ENCODE results near the gene TBX21.
A peak's percentile ranks its signal among the peaks of the same experiment; 100 is the strongest.

The TBX21 gene

DNA sequence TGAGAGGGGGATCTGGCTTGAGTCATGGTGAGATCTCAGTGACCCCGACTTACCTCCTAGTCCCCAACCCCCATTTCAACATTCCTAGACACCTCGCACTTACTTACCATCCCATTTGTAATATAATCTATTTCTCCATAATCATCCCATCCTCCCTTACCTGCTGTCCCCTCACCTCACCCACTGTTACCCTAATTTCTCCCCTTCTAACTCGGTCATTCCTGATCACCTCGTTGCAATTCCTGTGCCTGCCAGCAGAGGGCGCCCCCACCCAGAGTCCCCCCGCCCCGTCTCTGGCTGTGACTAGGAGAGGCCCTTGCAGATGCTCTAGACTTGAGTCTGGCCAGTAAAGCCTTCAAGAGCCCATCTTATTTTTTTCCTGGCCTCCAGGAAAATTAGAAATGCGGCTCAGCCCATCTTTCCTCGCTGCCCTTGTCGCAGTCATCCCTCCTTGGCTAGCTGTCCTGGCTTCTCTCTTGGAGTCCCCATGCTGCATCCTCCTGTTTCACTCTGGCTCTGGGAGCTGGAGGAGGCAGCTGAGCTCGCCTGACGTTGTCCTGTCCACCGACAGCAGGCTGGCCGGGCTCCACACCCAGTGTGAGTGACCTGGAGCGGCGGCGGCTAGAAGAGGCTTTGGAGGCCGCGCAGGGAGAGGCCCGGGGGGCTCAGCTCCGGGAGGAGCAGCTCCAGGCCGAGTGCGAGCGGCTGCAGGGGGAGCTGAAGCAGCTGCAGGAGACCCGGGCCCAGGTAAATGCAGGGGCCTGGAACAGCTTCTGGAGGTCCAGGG is 34.1 kb upstream of the TBX21 start:
- peak; percentile 30 to 50 for DNase-seq

DNA sequence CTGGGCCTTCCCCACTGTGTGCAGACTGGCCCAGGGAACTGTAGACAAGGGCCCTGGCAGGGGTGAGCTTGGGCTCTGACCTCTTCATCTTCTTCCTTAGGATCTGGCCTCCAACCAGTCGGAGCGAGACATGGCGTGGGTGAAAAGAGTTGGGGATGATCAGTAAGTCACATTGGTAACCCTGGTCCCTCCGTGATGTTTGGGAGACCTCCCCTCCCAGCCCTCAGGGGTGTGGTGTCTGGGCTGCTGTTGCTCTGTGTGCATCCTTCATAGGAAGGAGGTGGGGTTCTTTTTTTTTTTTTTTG is 33.5 kb upstream of the TBX21 start:
- no peak for DNase-seq

DNA sequence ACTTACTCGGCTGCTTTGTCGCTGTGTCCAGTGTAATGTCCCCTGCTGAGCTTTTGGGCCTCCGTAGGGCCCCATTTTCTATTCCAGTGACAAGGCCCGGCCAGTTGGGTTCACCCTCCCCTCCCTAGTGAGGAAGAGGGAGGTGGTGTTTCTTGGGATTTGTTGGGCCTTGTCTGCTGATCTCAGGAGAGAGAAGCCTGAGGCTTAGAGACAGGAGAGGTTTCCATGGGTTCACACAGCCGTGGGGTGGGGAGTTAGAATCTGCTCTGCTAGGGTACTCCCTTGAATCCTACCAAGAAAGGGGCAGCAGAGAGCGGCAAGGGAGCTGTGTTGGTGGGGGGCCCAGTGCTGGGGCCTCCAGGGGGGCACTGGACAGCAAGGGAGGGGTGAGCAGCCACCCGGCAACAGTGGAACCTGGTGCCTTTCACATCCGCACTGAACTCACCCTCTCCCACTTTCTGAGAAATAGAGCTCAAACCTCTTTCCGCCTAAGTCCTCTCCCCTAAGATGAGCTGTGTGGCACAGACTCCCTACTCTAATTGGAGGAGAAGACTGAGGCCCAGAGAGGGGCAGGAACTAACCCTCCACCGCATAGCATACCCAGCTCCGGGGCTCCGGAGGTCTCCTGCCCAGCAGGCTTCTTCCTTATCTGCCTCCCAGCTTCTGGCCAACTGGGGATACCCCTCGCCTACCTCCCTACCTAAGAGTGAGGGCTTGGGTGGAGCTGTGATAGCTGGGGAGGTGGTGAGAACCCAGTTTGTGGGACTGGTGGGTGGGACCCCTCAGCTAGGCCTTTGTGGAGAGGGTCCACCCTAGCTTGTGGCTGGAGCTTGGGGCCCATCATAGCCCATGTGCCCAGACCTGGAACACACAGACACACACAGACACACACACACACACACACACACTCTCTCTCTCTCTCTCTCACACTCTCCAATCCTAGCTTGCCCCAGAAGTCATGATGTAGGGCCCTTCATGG is 32.3 kb upstream of the TBX21 start:
- no peak for DNase-seq

DNA sequence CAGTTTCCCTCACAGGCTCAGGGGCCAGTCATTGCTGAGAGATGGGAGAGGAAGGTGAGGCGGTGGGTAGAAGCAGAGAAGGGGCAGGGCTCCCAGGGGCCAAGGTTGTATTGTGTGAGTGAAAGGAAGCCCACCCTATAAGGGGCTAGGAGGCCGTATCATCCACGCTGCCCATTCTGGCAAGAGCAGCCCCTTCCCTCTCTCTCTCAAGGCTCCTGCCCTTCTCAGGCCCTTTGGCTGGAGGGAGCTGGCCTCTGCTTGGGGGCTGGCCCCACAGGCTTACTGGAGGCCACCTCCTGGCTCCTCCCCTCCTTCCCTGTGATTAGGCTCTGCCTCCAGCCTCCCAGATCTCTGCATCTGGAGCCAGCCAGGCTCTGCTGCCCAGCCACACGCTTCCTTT is 31.4 kb upstream of the TBX21 start:
- no peak for DNase-seq

DNA sequence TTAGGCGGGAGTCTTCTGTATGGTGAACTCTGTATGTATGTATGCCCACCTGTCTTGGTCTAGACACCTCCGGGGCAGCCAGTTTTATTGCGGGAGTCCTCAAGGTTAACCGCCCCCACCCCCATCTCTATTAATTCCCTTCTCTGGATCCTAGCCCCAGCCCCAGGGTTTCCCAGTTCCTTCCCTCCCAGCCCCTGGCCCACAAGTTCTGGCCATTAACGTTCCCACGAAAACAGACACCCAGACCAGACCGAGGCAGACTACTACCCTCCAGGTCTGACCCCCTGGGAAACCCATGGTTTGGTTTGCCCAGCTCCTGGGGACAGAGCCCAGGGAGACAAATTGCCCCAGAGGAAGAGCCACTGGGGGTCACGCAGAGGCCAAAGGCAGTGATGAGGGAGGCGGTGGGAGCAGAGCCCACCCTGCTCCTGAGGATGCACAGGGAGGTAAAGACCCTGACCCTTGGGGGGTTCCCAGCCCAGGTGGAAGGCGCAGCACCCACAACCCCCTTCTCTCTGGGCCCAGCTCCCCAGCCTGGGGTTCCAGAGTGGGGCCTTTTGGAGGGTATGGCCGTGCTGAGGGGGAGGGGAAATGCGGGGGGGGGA is 30.5 kb upstream of the TBX21 start:
- DNase-seq: no peak

DNA sequence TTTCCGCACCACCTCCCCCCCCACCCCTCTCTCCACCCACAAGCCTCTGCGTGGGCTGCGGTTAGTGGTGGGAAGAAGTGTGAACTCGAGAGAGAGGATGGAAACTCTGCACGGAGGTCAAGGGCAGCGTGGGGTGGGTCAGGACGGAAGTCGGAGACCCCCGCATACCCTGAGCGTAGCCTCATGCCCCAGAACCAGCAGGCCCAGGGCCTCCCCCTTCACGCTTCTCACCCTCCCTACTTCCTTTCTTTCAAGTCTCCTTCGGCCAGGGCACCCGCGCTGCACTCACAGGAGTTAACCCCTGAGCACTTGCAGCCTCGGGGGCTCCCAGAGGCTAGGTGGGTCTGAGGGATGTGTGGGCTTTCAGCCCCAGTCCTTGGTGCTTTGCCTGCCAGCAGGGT is 29.8 kb upstream of the TBX21 start:
- no peak for DNase-seq

DNA sequence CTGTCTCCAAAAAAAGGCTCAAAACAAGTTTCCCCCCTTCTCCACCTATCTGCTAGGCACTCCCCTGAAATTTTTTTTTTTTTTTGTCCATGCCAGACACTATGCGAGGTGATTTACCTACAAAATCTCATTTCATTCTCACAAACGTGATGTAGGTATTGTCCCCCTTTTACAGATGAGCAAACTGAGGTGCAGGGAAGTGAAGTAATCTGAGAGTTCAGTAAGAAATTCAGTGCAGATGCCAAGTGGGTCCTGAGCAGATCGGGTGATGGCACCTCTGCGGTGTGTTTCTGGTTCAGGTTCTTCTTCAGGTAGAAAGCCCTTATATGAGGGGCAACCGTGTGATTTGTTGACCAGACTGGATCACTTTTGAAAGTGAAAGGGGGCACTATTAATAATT is 29.4 kb upstream of the TBX21 start:
- DNase-seq: no peak

DNA sequence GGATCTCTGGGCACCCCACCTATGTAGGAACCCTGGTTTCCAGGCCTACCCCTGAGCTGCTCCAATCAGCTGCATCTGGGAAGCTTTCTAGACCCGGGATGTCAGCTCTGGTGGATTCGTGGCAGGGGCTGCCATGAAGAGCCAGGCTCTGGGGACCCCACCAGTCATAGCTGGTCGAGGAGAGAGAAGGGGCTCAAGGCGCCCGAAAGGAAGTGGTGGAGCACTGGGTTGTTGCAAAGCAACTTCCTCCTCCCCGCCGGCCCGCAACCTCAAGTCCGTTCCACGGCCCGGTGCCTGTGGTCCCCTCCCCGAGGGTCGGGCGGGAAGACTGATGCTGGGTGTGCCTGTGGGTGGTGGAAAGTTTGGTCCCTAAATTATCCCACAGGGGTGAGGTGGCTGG is 28.9 kb upstream of the TBX21 start:
- no peak for DNase-seq

DNA sequence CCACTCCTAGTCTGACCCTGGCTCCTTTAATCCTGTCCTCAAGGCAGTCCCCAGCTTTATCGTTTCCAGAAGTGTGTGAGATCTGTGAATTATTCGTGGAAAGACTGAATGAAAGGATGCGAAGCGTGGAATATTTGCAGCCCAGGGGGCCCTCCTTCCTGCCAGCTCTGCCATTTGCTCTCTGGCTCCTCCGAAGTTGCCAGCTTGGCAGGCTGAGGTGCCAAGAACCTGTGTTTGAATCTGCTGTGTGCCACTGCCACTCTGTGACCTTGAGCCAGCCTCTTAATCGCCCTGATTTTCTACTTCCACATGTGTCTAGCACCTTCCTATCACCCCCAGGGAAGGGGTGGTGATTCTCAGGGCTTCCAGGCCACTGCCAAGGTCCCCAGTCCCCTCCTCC is 28.3 kb upstream of the TBX21 start:
- no peak for DNase-seq

DNA sequence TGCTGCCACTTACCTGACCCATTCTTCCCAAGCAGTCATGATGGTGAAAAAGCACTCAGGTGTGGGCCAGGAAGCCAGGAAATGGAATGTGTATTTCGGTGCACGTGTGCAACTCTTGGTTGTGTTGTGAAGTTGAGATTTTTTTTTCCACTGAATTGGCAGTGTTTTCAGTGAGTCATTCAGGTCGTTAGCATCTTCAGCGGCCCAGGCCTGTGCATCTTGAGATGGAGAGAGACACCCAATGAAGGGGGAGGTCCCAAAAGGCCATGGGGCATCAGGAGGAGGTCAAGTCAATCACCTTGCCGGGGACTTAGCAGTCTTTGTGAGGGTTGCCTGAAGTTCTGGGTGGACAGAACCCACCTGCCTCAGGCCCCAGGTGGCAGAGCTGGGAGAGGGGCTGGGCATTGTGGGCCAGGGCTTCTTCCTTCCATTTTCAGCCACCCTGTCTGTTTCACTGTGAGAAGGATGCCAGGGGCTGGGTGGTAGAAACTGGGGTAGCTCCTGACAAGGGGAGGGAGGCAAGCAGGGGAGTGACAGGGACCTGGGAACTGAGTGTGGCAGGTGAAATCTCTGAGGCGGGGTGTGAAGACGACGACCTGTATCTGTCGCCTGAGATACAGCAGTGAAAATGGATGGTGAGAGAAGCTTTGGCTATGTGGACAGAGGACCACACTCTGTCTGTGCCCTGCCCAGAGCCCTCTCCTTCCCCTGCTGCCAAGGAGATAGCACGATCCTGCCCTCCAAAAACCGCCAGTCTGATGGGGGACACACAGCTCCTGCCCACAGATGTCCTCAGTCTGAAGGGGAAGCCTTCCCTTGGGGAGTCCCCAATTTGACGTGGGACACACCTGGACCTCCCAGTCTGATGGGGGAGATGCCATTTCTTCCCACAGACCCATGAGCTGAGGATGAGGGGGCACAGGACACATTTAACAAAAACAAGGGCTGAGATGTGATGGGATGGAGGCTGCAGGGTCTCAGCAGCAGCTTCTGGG is 27.2 kb upstream of the TBX21 start:
- DNase-seq: no peak

DNA sequence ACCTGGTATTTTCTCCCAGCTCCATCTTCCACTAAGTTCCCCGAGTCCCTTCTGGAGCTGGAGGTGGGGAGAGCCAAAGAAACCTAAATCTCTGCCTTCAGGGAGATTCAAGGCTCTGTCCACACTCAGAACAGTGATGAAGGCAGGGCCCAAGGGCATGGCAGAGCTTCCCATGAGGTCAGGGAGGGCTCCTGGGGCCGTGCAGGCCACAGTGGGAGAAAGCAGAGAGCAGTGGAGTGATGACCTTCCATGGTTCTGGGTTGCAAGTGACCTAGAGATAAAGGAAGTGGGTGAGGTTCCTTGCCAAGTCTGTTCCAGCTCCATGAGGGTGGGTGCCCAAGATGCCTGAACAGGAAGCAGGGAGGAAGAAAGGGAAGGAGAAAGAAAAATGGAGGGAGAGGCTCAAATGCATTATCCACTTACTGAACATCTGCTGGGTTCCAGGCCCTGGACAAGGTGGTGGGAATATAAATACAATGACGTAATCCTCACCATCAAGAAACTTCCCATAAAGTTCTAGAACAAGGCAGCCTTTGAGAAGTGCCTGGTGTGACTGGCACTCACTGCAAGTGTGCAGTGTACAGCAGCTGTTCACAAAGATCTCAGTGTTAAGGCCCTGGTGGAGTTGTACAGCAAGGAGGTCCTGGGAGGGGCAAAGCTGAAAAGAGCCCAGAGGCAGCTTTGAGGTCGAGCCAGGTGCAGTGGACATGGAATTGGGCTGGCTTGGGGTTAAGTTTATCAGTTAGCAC is 25.8 kb upstream of the TBX21 start:
- DNase-seq: no peak

DNA sequence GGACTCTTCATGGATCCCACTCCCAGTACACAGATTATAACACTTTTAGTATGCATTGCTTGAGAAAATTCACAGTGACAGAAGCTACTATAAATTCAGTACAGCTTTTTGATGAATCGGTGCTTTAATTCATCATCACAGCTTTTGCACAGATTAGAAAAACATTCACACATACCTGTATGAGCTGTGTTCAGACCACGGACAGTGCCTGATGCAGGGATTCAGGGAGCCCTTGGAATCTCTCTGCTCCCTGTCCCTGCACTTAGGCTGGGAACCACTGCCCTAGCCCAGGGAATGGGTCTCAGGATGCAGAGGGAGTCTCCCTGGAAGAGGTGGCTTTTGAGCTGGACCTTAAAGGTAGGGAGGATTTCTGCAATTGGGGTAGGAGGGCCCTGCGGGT is 25.2 kb upstream of the TBX21 start:
- no peak for DNase-seq

DNA sequence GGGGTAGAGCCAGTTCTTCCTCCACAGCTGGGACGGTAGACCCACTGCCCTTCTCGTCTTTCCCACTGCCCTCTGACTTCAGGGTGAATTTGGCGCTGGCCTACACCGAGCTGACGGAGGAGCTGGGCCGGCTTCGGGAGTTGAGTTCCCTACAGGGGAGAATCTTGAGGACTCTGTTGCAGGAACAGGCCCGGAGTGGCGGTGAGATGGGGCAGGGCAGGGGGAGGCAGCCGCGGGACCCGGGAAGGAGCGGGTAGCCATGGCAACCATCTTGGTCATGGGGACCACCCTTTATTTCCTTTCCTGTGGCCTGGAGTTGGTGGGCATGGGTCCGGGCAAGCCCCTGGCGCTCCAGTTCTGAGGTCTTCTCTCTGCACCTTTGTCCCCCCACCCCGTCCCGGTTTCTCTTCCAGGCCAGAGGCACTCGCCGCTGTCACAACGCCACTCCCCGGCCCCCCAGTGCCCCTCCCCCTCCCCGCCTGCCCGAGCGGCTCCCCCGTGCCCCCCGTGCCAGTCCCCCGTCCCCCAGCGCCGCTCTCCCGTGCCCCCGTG is 24.6 kb upstream of the TBX21 start:
- DNase-seq: no peak

DNA sequence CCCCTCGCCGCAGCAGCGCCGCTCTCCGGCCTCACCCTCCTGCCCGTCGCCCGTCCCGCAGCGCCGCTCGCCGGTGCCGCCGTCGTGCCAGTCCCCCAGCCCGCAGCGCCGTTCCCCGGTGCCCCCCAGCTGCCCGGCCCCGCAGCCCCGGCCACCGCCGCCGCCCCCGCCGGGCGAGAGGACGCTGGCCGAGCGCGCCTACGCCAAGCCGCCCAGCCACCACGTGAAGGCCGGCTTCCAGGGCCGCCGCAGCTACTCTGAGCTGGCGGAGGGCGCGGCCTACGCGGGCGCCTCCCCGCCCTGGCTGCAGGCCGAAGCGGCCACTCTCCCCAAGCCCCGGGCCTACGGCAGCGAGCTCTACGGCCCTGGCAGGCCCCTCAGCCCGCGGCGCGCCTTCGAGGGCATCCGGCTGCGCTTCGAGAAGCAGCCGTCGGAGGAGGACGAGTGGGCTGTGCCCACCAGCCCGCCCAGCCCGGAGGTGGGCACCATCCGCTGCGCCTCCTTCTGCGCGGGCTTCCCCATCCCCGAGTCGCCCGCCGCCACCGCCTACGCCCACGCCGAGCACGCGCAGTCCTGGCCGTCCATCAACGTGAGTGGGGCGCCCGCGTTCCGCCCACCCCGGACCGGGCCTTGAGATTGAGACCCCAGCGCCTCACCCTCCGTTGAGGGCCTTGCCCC is 24.0 kb upstream of the TBX21 start:
- DNase-seq: no peak

DNA sequence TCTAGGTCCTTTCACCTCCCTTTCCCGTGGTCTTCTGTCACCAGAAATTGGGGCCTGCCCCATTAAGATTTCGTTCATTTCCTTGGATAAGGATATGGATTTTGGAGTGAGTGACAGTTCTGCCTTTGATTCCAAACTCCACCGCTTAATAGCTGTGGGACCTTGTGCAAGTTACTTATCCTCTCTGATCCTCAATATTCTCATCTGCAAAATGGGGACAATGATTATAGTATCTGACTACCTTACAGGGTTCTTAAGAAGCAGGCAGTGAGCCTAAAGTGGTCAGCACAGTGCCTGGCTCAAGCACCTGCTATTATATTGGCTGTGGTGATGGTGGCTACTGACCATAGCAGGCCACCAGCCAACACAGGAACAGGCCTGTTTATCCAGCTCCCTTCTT is 23.4 kb upstream of the TBX21 start:
- no peak for DNase-seq

DNA sequence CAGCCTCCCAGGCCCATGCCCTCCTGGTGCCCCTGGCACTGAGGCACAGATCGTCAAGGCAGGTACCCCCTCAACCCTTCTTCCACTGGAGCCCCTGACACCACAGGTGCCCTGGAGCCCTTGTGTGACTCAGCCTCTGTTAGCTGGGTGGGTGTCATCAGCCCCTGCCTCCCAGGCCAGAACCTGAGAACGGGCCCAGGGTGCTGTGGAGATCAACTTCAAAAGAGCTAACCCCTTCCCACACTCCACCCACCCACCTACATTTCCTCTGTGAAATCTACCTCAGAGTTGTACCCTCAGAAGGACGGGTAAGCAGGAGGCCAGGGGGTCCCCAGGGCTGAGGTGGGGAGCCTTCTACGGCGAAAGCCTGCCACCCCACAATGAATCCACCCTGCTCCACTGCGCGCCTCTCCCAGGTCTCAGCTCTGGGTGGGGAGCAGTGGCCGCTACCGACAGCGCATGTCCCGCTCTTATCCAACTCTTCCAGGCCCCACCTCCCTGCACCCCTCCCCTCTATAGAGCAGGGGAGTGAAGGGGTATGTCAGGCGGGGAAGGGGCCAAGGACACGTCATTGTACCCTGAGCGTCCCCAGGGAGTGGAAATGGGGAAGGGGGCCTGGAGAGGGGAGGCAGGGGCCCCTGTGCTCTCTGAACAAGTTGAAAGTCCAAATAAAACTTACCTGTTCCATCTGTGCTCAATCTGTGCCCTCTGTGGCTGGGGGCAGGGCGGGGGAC is 21.5 kb upstream of the TBX21 start:
- no peak for DNase-seq

DNA sequence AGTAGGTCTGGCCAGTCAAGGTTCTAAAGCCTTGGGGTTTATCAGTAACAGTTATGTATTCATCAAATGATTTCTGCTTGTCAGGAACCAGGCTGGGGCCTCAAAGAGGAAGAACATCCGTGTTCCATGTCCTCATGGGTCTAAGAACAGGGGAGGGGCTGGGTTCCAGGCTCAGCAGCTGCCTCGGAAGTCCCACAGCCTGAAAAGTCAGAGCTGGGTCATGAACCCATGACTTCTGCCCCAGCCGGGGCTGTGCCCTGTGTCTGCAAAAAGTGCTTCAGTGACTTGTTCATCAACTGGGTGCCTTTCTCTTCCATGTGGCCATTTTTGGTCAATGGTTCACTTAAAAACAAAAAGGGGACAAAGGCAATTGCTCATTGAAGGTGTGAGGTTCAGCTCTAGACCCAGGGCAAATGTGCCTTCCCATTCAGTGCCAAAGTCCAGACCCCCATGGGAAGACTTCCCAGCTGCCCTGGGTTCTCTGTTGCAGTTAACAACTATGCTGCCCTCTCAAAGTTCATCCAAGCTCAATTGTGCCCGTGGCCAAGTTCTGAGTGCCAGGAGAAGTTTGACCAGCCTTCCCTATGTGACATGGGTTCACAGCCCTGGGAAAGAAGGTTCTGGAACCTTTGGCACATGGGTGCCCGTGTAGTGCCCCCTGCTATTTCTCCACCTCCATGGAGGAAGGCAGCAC is 20.6 kb upstream of the TBX21 start:
- no peak for DNase-seq

DNA sequence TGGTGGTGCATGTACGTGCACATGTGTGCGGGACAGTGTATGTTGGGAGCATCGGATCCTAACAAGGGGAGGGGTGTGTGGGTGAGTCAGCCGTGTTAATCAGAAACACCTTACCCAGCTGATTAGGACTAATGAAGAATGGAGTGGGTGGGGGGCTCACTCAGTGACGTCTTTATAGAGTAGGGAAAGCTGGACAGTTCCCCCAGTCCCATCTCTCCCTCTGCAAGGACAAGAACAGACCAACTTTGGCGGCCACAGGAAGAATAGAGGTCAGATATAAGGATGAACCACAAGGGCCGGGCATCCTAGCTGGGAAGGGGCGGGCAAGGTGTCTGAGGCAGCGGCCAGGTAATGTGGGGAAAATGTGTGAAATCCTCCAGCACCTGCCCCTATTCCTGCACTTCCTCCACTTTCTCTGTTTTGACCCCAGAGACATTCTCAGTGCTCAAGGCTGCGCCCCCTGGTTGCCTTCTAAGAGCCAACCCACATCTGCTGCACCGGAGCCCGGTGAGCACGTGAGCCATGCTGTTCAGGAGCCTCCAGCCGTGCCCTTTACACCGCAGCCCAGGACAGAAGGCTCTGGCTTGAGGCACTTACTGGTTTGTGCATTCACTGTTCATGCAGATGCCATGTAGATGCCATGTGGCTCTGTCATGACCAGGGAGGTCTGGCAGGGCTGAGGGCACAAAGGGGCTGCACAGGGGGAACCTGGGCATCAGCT is 18.9 kb upstream of the TBX21 start:
- DNase-seq: no peak
